HG03442 (cell line): Measurements from ENCODE around the gene ISG15.
"Not testable (repeated sequence)": the region's sequence is repeated elsewhere in the genome, so short reads cannot be mapped to it uniquely, and the experiment has no call there.

Source experiments
- ATAC-seq: cut with Tn5 transposase; IDR thresholded peaks from one replicate; pipeline ENCODE4 v1.9.1; 2021; ENCODE audit warnings: mild to moderate bottlenecking, moderate library complexity; ENCODE audit not compliant: unreplicated experiment

Gene ISG15

DNA sequence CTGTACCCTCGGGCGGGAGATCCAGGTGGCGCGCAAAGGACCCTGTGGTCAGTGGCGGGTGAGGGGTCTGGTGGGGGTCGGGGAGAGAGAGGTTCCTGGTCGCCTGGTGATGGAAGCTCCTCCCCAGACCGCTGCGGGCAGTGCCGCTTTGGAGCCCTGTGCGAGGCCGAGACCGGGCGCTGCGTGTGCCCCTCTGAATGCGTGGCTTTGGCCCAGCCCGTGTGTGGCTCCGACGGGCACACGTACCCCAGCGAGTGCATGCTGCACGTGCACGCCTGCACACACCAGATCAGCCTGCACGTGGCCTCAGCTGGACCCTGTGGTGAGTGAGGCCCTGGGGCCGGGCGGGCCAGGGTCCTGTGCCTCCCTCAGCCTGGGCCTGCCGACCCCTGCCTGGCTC is 30.1 kb downstream of the ISG15 start:
- no peak for ATAC-seq

DNA sequence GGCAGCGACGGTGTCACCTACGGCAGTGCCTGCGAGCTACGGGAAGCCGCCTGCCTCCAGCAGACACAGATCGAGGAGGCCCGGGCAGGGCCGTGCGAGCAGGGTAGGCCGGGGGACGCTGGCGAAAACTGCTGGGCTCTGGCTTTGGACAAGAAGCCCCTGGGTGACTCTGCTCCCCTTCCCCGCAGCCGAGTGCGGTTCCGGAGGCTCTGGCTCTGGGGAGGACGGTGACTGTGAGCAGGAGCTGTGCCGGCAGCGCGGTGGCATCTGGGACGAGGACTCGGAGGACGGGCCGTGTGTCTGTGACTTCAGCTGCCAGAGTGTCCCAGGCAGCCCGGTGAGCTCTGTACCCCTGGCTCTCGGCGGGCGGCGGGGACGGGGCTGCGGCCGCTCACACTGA is 30.6 kb downstream of the ISG15 start:
- no peak for ATAC-seq

DNA sequence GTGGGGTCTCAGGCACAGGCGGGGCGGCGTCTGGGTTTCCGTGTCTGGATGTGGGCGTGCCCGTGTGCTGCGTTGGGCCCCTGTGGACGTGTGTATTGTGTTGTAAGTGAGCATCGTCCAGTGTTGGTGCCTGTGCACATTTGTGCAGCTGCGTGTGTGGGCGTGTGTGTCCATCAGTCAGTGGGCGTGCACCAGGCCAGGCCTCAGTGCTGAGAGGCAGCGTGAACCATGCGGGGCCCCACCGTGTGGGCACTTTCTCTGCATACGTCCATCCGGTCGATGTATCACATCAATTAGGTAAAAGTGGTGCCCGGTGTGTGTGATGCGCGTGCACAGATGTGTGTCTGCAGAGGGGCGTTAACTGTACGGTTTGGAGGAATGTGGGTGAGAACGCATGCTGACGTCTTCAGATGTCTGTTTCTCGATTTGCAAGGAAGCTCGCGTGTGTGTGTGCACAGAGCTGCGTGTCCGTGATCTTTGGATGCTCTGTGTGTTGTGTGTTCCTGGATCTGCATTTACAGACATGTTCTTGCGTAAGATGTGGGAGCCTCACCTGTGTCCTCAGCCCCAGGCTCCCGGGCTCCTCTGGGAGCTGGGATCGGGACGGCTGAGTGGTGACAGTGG is 31.3 kb downstream of the ISG15 start:
- no peak for ATAC-seq

DNA sequence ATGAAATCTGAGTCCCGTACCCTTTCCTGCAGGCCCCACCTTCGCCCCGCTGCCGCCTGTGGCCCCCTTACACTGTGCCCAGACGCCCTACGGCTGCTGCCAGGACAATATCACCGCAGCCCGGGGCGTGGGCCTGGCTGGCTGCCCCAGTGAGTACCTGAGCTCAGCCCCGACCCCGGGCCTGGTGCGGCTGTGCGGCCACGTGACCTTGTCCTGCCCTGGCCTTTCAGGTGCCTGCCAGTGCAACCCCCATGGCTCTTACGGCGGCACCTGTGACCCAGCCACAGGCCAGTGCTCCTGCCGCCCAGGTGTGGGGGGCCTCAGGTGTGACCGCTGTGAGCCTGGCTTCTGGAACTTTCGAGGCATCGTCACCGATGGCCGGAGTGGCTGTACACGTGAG is 31.8 kb downstream of the ISG15 start:
- no peak for ATAC-seq

DNA sequence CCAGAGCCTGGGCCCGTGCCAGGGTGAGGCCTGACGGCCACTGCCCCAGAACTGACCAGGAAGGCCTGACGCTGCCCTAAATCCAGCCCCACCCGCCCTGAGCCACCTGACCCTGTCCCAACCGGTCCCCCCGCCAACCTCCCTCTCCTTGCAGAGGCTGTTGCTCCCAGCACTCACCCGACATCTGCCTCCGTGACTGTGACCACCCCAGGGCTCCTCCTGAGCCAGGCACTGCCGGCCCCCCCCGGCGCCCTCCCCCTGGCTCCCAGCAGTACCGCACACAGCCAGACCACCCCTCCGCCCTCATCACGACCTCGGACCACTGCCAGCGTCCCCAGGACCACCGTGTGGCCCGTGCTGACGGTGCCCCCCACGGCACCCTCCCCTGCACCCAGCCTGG is 32.9 kb downstream of the ISG15 start:
- ATAC-seq = no peak

DNA sequence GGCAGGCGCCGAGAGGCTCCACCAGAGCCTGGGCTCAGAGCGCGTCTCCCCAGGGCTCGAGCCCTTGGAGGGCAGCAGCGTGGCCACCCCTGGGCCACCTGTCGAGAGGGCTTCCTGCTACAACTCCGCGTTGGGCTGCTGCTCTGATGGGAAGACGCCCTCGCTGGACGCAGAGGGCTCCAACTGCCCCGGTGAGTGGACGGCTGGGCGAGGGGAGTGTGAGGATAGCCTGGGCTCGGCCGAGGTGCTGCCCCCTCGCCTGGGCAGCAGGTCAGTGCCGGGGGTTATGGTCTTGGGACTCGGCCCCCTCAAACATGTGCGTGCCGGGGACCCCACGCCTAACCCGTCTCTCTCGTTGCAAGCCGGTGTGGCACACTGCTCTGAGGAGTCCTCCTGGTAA is 33.5 kb downstream of the ISG15 start:
- ATAC-seq = no peak

DNA sequence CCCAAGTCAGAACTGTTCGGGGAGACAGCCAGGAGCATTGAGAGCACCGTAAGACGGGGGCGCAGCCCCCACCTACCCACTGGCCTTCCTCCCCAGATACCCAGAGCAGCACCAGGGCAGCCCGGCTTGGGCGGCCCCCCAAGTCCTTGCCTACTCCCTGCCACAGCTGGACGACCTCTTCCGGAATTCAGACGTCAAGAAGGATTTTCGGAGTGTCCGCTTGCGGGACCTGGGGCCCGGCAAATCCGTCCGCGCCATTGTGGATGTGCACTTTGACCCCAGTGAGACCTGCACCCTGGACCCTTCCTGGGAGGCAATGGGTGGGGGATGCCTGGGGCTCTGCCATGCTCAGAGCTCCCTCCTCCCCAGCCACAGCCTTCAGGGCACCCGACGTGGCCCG is 34.1 kb downstream of the ISG15 start:
- no peak for ATAC-seq

DNA sequence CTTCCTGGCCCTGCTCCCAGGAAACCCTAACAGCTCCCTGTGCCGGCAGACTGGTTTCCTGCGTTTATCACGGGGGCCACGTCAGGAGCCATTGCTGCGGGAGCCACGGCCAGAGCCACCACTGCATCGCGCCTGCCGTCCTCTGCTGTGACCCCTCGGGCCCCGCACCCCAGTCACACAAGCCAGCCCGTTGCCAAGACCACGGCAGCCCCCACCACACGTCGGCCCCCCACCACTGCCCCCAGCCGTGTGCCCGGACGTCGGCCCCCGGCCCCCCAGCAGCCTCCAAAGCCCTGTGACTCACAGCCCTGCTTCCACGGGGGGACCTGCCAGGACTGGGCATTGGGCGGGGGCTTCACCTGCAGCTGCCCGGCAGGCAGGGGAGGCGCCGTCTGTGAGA is 34.7 kb downstream of the ISG15 start:
- no peak for ATAC-seq

DNA sequence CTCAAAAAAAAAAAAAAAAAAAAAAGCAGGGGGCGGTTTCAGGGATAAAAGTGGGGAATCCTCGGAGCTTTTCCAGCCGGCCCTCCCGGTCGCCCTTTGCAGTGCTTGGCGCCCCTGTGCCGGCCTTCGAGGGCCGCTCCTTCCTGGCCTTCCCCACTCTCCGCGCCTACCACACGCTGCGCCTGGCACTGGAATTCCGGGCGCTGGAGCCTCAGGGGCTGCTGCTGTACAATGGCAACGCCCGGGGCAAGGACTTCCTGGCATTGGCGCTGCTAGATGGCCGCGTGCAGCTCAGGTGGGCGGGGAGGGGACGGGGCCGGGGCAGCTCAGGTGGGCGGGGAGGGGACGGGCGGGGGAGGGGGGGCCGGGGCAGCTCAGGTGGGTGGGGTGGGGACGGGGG is 35.5 kb downstream of the ISG15 start:
- no peak for ATAC-seq

DNA sequence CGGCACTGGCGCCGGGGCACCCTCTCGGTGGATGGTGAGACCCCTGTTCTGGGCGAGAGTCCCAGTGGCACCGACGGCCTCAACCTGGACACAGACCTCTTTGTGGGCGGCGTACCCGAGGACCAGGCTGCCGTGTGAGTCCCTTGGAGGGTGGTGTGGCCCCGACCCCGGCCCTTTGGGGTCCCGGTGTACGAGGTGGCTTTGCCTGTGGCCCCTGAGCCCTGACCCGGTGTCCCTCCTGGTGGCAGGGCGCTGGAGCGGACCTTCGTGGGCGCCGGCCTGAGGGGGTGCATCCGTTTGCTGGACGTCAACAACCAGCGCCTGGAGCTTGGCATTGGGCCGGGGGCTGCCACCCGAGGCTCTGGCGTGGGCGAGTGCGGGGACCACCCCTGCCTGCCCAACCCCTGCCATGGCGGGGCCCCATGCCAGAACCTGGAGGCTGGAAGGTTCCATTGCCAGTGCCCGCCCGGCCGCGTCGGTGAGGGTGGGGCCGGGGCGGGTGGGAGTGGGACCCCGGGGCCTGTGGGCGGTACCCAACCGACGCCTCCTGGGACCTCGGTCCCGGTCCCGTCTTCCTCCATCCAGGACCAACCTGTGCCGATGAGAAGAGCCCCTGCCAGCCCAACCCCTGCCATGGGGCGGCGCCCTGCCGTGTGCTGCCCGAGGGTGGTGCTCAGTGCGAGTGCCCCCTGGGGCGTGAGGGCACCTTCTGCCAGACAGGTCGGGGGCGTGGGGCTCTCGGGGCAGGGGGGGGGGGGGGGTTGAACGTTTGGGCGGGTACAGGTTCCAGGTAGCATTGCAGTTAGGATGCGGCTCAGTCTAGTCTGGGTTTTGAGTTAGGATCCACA is 36.2 kb downstream of the ISG15 start:
- ATAC-seq = no peak

DNA sequence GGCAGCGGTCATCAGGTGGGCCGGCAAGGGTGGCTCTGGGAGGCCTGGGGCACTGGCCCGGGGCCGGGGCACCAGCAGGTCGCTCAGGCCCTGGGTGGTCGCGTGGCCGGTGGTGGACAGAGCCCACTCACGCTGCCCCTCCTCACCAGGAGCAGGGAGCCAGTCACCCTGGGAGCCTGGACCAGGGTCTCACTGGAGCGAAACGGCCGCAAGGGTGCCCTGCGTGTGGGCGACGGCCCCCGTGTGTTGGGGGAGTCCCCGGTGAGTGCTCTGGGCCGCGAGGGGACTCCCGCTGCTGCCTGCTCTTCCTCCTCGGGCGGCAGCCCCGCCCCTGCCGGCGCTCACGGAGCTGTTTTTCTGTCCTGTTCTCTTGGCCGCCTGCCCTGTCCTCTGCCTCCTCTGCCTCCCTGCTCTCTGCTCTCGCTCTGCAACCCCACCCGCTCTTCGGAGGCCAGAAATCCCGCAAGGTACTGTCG is 37.3 kb downstream of the ISG15 start:
- no peak for ATAC-seq

DNA sequence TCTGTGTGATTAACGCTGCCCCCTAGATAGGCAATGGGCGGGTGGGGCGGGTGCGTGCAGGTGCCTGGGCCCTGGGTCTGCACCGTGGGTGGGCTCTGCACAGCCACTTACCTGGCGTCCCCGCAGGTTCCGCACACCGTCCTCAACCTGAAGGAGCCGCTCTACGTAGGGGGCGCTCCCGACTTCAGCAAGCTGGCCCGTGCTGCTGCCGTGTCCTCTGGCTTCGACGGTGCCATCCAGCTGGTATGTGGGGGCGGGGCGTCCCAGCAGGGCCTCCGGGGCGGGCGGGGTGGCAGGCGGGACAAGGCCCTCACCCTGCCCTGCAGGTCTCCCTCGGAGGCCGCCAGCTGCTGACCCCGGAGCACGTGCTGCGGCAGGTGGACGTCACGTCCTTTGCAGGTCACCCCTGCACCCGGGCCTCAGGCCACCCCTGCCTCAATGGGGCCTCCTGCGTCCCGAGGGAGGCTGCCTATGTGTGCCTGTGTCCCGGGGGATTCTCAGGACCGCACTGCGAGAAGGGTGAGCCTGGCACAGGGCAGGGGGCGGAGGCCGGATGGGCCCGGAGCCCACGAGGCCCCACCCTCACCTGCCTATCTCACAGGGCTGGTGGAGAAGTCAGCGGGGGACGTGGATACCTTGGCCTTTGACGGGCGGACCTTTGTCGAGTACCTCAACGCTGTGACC is 38.0 kb downstream of the ISG15 start:
- no peak for ATAC-seq

DNA sequence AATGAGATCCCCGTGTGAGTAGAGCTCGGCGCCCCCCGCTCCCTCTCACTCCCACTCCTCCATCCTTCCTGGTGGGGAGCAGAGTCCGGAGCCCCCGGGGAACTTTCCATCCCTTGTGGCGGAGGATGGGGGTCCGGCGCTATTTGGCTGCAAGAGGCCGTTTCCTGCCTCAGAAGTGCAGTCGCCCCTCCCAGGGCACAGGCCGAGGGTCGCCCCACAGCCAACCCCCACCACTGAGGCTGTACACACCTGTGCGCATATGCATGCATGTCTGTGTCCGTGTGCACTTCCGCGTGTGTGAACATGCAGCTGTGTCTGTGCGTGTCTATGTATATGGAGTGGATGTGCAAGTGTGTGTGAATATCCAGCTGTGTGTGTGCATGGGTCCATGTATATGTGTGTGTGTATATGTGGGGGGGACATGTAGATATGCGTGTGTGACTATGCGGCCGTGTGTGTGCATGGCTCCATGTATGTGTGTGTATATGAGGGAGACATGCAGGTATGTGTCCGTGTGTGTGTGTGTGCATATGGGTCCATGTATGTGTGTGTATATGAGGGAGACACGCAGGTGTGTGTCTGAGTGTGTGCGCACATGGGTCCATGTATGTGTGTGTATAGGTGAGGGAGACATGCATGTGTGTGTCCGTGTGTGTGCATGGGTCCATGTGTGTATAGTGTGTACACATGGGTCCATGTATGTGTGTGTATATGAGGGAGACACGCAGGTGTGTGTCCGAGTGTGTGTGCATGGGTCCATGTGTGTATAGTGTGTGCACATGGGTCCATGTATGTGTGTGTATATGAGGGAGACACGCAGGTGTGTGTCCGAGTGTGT is 38.9 kb downstream of the ISG15 start:
- ATAC-seq = no peak

DNA sequence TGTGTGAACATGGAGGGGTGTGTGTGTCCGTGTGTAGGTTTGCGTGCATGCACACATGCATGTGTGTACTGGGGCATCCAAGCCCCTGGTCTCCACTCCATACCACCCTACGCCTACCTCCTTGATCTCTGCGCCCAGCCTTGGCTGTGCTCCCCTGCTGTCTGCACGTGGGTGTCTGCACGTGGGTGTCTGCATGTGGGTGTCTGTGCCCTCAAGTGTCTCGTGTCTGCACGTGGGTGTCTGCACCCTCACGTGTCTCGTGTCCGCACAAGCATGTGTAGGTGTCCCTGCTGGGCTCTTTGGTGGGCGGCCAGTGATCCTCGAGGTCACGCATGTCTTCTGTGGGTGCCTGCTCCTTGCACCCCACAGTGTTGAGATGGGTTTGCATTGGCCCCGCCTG is 39.7 kb downstream of the ISG15 start:
- no peak for ATAC-seq

DNA sequence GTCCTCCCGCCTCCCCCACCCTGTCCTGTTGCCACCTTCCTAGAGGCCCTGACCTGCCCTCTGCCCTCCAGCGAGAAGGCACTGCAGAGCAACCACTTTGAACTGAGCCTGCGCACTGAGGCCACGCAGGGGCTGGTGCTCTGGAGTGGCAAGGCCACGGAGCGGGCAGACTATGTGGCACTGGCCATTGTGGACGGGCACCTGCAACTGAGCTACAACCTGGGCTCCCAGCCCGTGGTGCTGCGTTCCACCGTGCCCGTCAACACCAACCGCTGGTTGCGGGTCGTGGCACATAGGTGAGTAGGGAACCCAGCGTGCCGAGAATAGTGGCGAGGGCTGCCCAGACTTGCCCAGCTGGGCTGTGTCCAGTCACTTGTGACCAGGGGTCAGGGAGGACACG is 40.4 kb downstream of the ISG15 start:
- no peak for ATAC-seq

DNA sequence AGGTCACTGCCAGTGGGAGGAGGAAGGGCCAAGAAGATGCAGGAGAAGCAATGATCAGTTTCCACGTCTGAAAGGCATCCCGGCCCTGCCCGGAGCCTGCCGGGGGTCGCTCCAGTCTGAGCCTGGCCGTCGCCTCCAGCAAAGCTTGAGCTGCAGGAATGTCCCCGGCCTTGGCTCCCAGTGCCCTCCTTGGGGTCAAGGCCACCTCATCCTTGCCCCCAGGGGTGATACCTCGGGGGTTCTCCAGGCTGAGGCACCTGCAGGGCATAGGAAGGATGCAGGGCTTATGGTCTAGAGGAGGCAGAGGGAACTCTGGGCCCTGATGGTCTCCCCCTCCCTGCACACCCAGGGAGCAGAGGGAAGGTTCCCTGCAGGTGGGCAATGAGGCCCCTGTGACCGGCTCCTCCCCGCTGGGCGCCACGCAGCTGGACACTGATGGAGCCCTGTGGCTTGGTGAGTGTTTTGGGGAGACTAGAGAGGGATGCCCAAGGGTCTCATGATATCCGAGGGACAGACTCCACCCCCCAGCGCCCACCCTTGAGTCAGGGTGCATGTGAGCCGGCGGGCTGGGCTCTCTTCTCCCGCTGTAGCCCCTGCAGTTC is 40.9 kb downstream of the ISG15 start:
- no peak for ATAC-seq

DNA sequence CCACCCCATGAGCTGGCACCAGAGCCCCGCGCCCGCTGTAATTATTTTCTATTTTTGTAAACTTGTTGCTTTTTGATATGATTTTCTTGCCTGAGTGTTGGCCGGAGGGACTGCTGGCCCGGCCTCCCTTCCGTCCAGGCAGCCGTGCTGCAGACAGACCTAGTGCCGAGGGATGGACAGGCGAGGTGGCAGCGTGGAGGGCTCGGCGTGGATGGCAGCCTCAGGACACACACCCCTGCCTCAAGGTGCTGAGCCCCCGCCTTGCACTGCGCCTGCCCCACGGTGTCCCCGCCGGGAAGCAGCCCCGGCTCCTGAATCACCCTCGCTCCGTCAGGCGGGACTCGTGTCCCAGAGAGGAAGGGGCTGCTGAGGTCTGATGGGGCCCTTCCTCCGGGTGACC is 41.7 kb downstream of the ISG15 start:
- ATAC-seq = no peak

DNA sequence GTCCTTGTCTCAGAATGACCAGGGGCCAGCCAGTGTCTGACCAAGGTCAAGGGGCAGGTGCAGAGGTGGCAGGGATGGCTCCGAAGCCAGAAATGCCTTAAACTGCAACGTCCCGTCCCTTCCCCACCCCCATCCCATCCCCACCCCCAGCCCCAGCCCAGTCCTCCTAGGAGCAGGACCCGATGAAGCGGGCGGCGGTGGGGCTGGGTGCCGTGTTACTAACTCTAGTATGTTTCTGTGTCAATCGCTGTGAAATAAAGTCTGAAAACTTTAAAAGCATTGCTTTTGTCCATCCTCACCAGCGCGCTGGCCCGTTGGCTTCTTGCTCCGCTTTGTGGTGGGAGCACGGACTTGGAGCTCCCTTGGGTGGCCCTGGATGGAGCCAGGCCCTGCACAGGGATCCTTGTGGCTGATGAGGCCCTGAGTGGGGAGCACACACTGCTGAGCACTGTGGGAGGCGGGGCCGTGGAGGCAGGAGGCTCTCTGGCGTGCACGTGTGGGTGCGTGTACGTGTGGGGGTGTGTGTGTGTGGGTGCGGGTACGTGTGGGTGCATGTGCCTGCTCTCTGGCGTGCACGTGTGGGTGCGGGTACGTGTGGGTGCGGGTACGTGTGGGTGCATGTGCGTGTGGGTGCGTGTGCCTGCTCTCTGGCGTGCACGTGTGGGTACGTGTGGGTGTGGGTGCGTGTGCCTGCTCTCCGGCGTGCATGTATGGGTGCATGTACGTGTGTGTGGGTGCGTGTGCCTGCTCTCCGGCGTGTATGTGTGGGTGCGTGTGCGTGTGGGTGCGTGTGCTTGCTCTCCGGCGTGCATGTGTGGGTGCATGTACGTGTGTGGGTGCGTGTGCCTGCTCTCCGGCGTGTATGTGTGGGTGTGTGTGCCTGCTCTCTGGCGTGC is 42.8 kb downstream of the ISG15 start:
- ATAC-seq = no peak

DNA sequence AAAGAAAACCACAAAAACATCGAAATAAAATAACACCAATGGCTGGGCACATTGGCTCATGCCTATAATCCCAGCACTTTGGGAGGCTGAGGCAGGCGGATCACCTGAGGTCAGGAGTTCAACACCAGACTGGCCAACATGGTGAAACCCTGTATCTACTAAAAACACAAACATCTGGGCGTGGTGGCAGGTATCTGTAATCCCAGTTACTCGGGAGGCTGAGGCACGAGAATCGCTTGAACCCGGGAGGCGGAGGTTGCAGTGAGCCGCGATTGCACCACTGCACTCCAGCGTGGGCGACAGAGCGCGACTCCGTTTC is 44.4 kb downstream of the ISG15 start:
- not testable (repeated sequence) for ATAC-seq
